MCF 10A (cell line): Measurements from ENCODE around the gene IGFALS. TPM values are rescaled to one million over a fixed set of nuclear protein-coding genes. Genes with fewer than 3 reads are reported as not detected.

Experiments used
- BruUV-seq: library from RNA; stranded (reverse); fragments of 400-500 nt; replicated peaks from 2 replicates; lab custom pipeline; 2021; lab: Mats Ljungman, UMichigan
- CTCF ChIA-PET: fragments of 300-600 bp; sonication (Branson Sonifier 250); formaldehyde crosslinking; extraction: SDS; loops from one replicate; lab custom pipeline; 2021; ENCODE audit warnings: antibody characterized with exemption, inconsistent platforms; lab: Yijun Ruan, JAX
- POLR2A ChIA-PET: fragments of 300-600, 350-650 bp; sonication (Branson Sonifier 250); formaldehyde crosslinking; extraction: SDS; loops from one replicate; lab custom pipeline; 2020; ENCODE audit warnings: antibody characterized with exemption, inconsistent platforms; lab: Yijun Ruan, JAX
- DNase-seq: peaks from one replicate; pipeline ENCODE4 v3.0.0-alpha.2; 2018; ENCODE audit not compliant: unreplicated experiment
- H3K27ac Mint-ChIP-seq: one replicate; pipeline ENCODE4 v1.8.0; 2022; ENCODE audit warnings: mild to moderate bottlenecking, low read depth, mixed read lengths; ENCODE audit not compliant: unreplicated experiment
- H3K27me3 Mint-ChIP-seq: one replicate; pipeline ENCODE4 v1.8.0; 2022; ENCODE audit warnings: mixed read lengths; ENCODE audit not compliant: insufficient read depth, unreplicated experiment
- H3K36me3 Mint-ChIP-seq: one replicate; pipeline ENCODE4 v1.8.0; 2022; ENCODE audit warnings: mild to moderate bottlenecking, moderate library complexity, mixed read lengths; ENCODE audit not compliant: insufficient read depth, unreplicated experiment
- H3K4me1 Mint-ChIP-seq: one replicate; pipeline ENCODE4 v1.8.0; 2022; ENCODE audit warnings: mixed read lengths; ENCODE audit not compliant: insufficient read depth, unreplicated experiment
- H3K4me3 Mint-ChIP-seq: one replicate; pipeline ENCODE4 v1.8.0; 2022; ENCODE audit warnings: mild to moderate bottlenecking, moderate library complexity, mixed read lengths; ENCODE audit not compliant: unreplicated experiment
- H3K9me3 Mint-ChIP-seq: one replicate; pipeline ENCODE4 v1.8.0; 2022; ENCODE audit warnings: mixed read lengths; ENCODE audit not compliant: unreplicated experiment
- intact Hi-C: fragments of 100-400 bp; cut with micrococcal nuclease; formaldehyde crosslinking; loops from 2 replicates; pipeline ENCODE4 v1.14.1; 2022
- total RNA-seq: library from RNA; stranded (reverse); gene quantifications from 2 replicates; pipeline ENCODE4 v1.2.3, GENCODE V29; 2022
- TF ChIP-seq, protein P1 (sequence below): fragments of 200-600 bp; IDR thresholded peaks from one replicate; pipeline ENCODE4 v1.8.0; 2022; ENCODE audit warnings: antibody characterized with exemption, mild to moderate bottlenecking; ENCODE audit not compliant: unreplicated experiment

Gene IGFALS
- total RNA-seq, 1 experiment from 2014 or later, result not detected

DNA sequence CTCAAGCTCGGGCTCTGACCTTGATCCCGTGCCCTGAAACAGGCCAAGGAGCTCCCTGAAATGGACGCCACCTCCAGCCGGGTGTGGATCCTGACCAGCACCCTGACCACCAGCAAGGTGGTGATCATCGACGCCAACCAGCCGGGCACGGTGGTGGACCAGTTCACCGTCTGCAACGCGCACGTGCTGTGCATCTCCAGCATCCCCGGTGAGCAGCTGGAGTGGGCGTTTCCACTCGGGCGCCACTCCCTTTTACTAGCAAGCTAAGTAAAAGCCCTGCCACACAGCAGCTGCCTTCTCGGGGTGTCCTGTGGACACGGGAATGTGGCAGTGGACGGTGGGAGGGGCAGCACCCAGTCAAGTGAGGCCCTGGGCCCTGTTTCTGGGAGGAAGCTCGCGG is 28.5 kb downstream of the IGFALS start:
- Mint-ChIP-seq H3K4me3 (no peak overlapping the region), H3K36me3 (peaks cover 72% of the 10 kb centered on the region), H3K9me3 (no peaks in the 10 kb centered on the region), H3K27ac (no peak overlapping the region), H3K4me1 (peaks cover under 1% of the 10 kb centered on the region), H3K27me3 (no peaks in the 10 kb centered on the region)
- intact Hi-C loops, result no loop called here
- TF ChIP-seq, protein P1, sequence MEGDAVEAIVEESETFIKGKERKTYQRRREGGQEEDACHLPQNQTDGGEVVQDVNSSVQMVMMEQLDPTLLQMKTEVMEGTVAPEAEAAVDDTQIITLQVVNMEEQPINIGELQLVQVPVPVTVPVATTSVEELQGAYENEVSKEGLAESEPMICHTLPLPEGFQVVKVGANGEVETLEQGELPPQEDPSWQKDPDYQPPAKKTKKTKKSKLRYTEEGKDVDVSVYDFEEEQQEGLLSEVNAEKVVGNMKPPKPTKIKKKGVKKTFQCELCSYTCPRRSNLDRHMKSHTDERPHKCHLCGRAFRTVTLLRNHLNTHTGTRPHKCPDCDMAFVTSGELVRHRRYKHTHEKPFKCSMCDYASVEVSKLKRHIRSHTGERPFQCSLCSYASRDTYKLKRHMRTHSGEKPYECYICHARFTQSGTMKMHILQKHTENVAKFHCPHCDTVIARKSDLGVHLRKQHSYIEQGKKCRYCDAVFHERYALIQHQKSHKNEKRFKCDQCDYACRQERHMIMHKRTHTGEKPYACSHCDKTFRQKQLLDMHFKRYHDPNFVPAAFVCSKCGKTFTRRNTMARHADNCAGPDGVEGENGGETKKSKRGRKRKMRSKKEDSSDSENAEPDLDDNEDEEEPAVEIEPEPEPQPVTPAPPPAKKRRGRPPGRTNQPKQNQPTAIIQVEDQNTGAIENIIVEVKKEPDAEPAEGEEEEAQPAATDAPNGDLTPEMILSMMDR, result no peak
- no peak for DNase-seq
- CTCF ChIA-PET, result interaction anchor here (0.7 to 1.6 kb wide), 6 partner anchors 17 to 389 kb away, joined by 3 read pairs; partner anchors contain the start of gene MAPK8IP3
- POLR2A ChIA-PET, result interaction anchor here (0.6 to 1.8 kb wide), 7 partner anchors 8 to 87 kb away, joined by 3 to 5 read pairs (median 4); partner anchors contain the start of genes EME2, JPT2, MAPK8IP3 and MRPS34
- no TSS peak for BruUV-seq

DNA sequence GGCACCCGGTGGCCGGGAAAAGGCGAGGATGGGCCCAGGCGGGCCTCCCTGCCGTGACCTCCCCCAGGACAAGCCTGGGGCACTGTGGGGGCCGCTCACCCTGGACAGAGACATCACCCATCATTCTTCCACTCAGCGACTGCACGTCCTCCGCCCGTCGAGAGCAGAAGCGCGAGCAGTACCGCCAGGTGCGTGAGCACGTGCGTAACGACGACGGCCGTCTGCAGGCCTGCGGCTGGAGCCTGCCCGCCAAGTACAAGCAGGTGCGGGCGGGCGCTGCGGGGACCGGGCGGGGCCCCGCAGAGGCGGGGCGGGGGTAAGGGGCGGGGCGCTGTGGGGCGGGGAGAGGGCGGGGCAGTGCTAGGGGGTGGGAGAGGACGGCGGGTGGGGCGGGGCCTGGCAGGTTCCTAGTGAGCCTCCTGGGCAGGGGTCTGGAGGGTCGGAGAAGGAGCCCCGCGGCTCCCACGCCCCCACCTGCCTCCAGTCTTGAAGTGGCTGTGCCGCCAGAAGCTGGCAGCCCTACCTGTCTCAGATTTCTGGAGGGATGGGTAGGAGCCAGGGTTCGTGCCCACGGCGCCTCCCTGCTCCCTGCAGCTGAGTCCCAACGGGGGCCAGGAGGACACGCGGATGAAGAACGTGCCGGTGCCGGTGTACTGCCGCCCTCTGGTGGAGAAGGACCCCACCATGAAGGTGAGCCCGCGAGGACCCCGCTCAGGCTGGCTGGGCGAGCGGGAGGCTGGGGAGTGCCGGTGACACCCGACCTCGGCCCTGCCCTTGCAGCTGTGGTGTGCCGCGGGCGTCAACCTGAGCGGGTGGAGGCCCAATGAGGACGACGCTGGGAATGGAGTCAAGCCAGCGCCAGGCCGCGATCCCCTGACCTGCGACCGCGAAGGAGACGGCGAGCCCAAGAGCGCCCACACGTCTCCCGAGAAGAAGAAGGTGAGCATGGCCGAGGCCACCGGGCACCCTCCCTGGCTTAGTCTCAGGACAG is 29.7 kb downstream of the IGFALS start:
- Mint-ChIP-seq H3K4me3 (no peak overlapping the region), H3K36me3 (peaks cover 61% of the 10 kb centered on the region), H3K27me3 (no peaks in the 10 kb centered on the region), H3K27ac (no peak overlapping the region), H3K9me3 (no peaks in the 10 kb centered on the region), H3K4me1 (no peaks in the 10 kb centered on the region)
- ChIA-PET POLR2A (interaction anchor here (0.6 to 1.8 kb wide), 2 partner anchors 9 to 56 kb away, joined by 5 read pairs; partner anchors contain the start of genes EME2 and MRPS34), CTCF (interaction anchor here (0.6 to 1.6 kb wide), 5 partner anchors 13 to 74 kb away, joined by 3 read pairs; no protein-coding TSS in a partner anchor)
- no peak for DNase-seq
- intact Hi-C loops, result no loop called here
- TF ChIP-seq, protein P1, result peak; percentile 33
- BruUV-seq, result no TSS peak

DNA sequence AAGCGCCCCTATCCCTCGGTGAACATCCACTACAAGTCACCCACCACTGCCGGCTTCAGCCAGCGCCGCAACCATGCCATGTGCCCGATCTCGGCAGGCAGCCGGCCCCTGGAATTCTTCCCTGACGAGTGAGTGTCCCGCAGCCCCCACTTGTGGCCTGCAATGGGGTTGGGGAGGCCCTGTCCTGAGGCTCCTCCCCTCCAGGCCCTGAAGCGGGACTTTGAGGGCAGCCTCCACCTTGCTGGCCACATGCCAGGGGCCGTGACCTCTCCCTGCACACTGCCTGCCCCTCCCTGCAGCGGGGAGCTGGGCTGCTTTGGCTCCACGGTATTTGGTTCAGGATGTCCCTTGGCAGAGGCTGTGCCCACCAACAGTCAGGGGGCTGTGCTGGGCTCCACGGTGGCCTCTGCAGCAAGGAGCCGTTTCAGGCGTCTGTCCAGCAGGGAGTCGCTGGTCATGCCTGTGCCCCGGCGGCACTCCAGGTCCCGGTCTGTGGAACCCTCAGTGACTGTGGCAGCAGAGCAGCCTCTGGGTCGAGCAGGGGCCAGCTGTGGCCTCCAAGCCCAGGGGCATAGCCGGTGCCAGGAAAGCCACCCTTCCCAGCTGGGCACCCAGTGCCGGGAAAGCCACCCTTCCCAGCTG is 30.5 kb downstream of the IGFALS start:
- no TSS peak for BruUV-seq
- intact Hi-C loops, result no loop called here
- ChIA-PET CTCF (interaction anchor here (0.6 to 1.0 kb wide), 3 partner anchors 12 to 56 kb away, joined by 3 read pairs; no protein-coding TSS in a partner anchor), POLR2A (no interaction called here)
- peaks cover 53% of the 10 kb centered on the region for H3K36me3 Mint-ChIP-seq
- H3K27ac Mint-ChIP-seq, result no peak overlapping the region
- H3K4me1 Mint-ChIP-seq, result no peaks in the 10 kb centered on the region
- no peak overlapping the region for H3K4me3 Mint-ChIP-seq
- H3K9me3 Mint-ChIP-seq, result no peaks in the 10 kb centered on the region
- TF ChIP-seq, protein P1, result no peak
- H3K27me3 Mint-ChIP-seq, result no peaks in the 10 kb centered on the region
- no peak for DNase-seq
